MCF 10A (cell line): ENCODE measurements around the gene CEP135. TPM values are rescaled to one million over a fixed set of nuclear protein-coding genes. Genes with fewer than 3 reads are reported as not detected.

Source experiments
- BruUV-seq: library from RNA; stranded (reverse); fragments of 400-500 nt; replicated peaks from 2 replicates; lab custom pipeline; 2021; lab: Mats Ljungman, UMichigan
- CTCF ChIA-PET: fragments of 300-600 bp; sonication (Branson Sonifier 250); formaldehyde crosslinking; extraction: SDS; loops from one replicate; lab custom pipeline; 2021; ENCODE audit warnings: antibody characterized with exemption, inconsistent platforms; lab: Yijun Ruan, JAX
- POLR2A ChIA-PET: fragments of 300-600, 350-650 bp; sonication (Branson Sonifier 250); formaldehyde crosslinking; extraction: SDS; loops from one replicate; lab custom pipeline; 2020; ENCODE audit warnings: antibody characterized with exemption, inconsistent platforms; lab: Yijun Ruan, JAX
- DNase-seq: peaks from one replicate; pipeline ENCODE4 v3.0.0-alpha.2; 2018; ENCODE audit not compliant: unreplicated experiment
- H3K27ac Mint-ChIP-seq: one replicate; pipeline ENCODE4 v1.8.0; 2022; ENCODE audit warnings: mild to moderate bottlenecking, low read depth, mixed read lengths; ENCODE audit not compliant: unreplicated experiment
- H3K27me3 Mint-ChIP-seq: one replicate; pipeline ENCODE4 v1.8.0; 2022; ENCODE audit warnings: mixed read lengths; ENCODE audit not compliant: insufficient read depth, unreplicated experiment
- H3K36me3 Mint-ChIP-seq: one replicate; pipeline ENCODE4 v1.8.0; 2022; ENCODE audit warnings: mild to moderate bottlenecking, moderate library complexity, mixed read lengths; ENCODE audit not compliant: insufficient read depth, unreplicated experiment
- H3K4me1 Mint-ChIP-seq: one replicate; pipeline ENCODE4 v1.8.0; 2022; ENCODE audit warnings: mixed read lengths; ENCODE audit not compliant: insufficient read depth, unreplicated experiment
- H3K4me3 Mint-ChIP-seq: one replicate; pipeline ENCODE4 v1.8.0; 2022; ENCODE audit warnings: mild to moderate bottlenecking, moderate library complexity, mixed read lengths; ENCODE audit not compliant: unreplicated experiment
- H3K9me3 Mint-ChIP-seq: one replicate; pipeline ENCODE4 v1.8.0; 2022; ENCODE audit warnings: mixed read lengths; ENCODE audit not compliant: unreplicated experiment
- intact Hi-C: fragments of 100-400 bp; cut with micrococcal nuclease; formaldehyde crosslinking; loops from 2 replicates; pipeline ENCODE4 v1.14.1; 2022
- total RNA-seq: library from RNA; stranded (reverse); gene quantifications from 2 replicates; pipeline ENCODE4 v1.2.3, GENCODE V29; 2022
- TF ChIP-seq, protein P1 (sequence below): fragments of 200-600 bp; IDR thresholded peaks from one replicate; pipeline ENCODE4 v1.8.0; 2022; ENCODE audit warnings: antibody characterized with exemption, mild to moderate bottlenecking; ENCODE audit not compliant: unreplicated experiment

CEP135 gene
- total RNA-seq, 1 experiment from 2014 or later = 12.4 TPM

DNA sequence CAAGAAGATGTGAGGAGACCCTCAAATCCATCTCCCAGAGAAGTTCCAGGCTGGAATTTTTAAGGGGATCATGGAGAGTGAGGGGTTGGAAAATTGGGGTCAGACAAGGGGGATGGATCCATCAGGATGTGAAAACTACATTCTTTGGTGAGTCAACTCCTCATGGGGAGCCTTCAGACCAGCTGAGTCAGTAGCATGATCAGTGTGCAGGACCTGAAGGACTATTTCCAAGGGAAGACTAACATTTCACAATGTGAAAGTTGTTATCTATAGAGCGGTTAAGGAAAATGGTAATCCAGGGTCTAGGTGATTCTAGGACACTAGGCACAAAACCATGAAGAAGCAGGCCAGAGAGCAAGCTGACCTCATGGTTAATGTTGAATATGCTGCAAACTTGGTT, 38.6 kb upstream of the CEP135 start:
- ChIA-PET POLR2A (interaction anchor here (0.6 kb wide), 1 partner anchor 38 kb away, joined by 5 read pairs; no protein-coding TSS in a partner anchor), CTCF (no interaction called here)
- Mint-ChIP-seq H3K27me3 (no peaks in the 10 kb centered on the region), H3K36me3 (no peaks in the 10 kb centered on the region), H3K27ac (no peak overlapping the region), H3K4me3 (no peak overlapping the region), H3K9me3 (no peaks in the 10 kb centered on the region), H3K4me1 (peaks cover 13% of the 10 kb centered on the region)
- intact Hi-C loops = no loop called here
- no peak for DNase-seq
- TF ChIP-seq, protein P1, sequence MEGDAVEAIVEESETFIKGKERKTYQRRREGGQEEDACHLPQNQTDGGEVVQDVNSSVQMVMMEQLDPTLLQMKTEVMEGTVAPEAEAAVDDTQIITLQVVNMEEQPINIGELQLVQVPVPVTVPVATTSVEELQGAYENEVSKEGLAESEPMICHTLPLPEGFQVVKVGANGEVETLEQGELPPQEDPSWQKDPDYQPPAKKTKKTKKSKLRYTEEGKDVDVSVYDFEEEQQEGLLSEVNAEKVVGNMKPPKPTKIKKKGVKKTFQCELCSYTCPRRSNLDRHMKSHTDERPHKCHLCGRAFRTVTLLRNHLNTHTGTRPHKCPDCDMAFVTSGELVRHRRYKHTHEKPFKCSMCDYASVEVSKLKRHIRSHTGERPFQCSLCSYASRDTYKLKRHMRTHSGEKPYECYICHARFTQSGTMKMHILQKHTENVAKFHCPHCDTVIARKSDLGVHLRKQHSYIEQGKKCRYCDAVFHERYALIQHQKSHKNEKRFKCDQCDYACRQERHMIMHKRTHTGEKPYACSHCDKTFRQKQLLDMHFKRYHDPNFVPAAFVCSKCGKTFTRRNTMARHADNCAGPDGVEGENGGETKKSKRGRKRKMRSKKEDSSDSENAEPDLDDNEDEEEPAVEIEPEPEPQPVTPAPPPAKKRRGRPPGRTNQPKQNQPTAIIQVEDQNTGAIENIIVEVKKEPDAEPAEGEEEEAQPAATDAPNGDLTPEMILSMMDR = no peak
- no TSS peak for BruUV-seq

- CTCF ChIA-PET = interaction anchor here (0.7 to 2.3 kb wide), 3 partner anchors 11 to 902 kb away, joined by 3 to 8 read pairs (median 3); partner anchors contain the start of gene CEP135
- peak; percentile 12 for DNase-seq
- Mint-ChIP-seq H3K4me1 (peaks cover 9% of the 10 kb centered on the region), H3K27me3 (no peaks in the 10 kb centered on the region), H3K27ac (no peak overlapping the region), H3K4me3 (no peak overlapping the region), H3K9me3 (no peaks in the 10 kb centered on the region), H3K36me3 (no peaks in the 10 kb centered on the region)
- no TSS peak for BruUV-seq
- intact Hi-C loops = no loop called here
- POLR2A ChIA-PET = no interaction called here
- TF ChIP-seq, protein P1 = no peak
Observed at GRCh38 chr4:55912249-55912648, 36.5 kb upstream of the CEP135 start.

- no peak for DNase-seq
- H3K4me1 Mint-ChIP-seq = no peaks in the 10 kb centered on the region
- no peak overlapping the region for H3K27ac Mint-ChIP-seq
- ChIA-PET CTCF (interaction anchor here (0.6 to 0.7 kb wide), 2 partner anchors 29 to 362 kb away, joined by 3 read pairs; no protein-coding TSS in a partner anchor), POLR2A (interaction anchor here (0.9 kb wide), 1 partner anchor 1085 kb away, joined by 3 read pairs; no protein-coding TSS in a partner anchor)
- H3K36me3 Mint-ChIP-seq = no peaks in the 10 kb centered on the region
- TF ChIP-seq, protein P1 = no peak
- no peaks in the 10 kb centered on the region for H3K27me3 Mint-ChIP-seq
- H3K4me3 Mint-ChIP-seq = no peak overlapping the region
- intact Hi-C loops = no loop called here
- H3K9me3 Mint-ChIP-seq = peaks cover 16% of the 10 kb centered on the region
- no TSS peak for BruUV-seq
Observed at GRCh38 chr4:55920571-55920970, 28.2 kb upstream of the CEP135 start.

DNA sequence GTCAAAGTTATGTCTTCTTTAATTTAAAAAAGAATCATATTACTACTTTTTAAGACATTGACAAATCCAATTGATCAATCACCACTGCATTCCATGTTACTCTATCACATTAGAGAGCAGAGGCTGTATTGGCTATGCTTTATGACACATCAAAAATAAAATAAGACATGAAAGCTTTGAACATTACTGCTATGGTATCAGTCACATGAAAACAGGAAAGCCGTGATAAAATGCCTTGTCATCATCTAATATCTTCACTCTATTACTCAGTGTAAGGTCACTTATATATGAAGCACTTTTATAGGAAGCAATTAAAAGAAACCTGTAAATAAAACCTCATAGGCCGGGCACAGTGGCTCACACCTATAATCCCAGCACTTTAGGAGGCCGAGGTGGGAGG, 27.7 kb upstream of the CEP135 start:
- no peaks in the 10 kb centered on the region for H3K36me3 Mint-ChIP-seq
- POLR2A ChIA-PET = no interaction called here
- intact Hi-C loops = no loop called here
- TF ChIP-seq, protein P1 = no peak
- DNase-seq = no peak
- H3K9me3 Mint-ChIP-seq = peaks cover 16% of the 10 kb centered on the region
- H3K4me1 Mint-ChIP-seq = no peaks in the 10 kb centered on the region
- CTCF ChIA-PET = interaction anchor here (0.6 kb wide), 1 partner anchor 28 kb away, joined by 3 read pairs; no protein-coding TSS in a partner anchor
- BruUV-seq = no TSS peak
- no peak overlapping the region for H3K27ac Mint-ChIP-seq
- H3K4me3 Mint-ChIP-seq = no peak overlapping the region
- H3K27me3 Mint-ChIP-seq = no peaks in the 10 kb centered on the region
